HG02798 (cell line): ENCODE results near the gene SIDT1.
A peak's percentile ranks its signal among the peaks of the same experiment; 100 is the strongest.

Experiments
- ATAC-seq: cut with Tn5 transposase; IDR thresholded peaks from one replicate; pipeline ENCODE4 v1.9.1; 2021; ENCODE audit warnings: mild to moderate bottlenecking; ENCODE audit not compliant: unreplicated experiment, poor library complexity

SIDT1 gene

GRCh38 chr3:113589971-113590370, 57.6 kb downstream of the SIDT1 start:
- no peak for ATAC-seq

GRCh38 chr3:113590983-113591382, 58.6 kb downstream of the SIDT1 start:
- ATAC-seq, result no peak

- ATAC-seq, result no peak
Observed at GRCh38 chr3:113594066-113594465, 61.7 kb downstream of the SIDT1 start.

GRCh38 chr3:113597596-113598354, 65.4 kb downstream of the SIDT1 start:
- no peak for ATAC-seq

- ATAC-seq, result no peak
Observed at GRCh38 chr3:113600418-113601182, 68.2 kb downstream of the SIDT1 start.

- ATAC-seq, result no peak
Observed at GRCh38 chr3:113601240-113601639, 68.9 kb downstream of the SIDT1 start.

- no peak for ATAC-seq
Observed at GRCh38 chr3:113602256-113602655, 69.9 kb downstream of the SIDT1 start.

GRCh38 chr3:113602836-113603235, 70.5 kb downstream of the SIDT1 start:
- no peak for ATAC-seq

- ATAC-seq, result peak; percentile 99
Observed at GRCh38 chr3:113606539-113607218, 74.3 kb downstream of the SIDT1 start.

- ATAC-seq, result peak; percentile 19
Observed at GRCh38 chr3:113607219-113607596, 74.9 kb downstream of the SIDT1 start.

GRCh38 chr3:113614402-113614801, 82.0 kb downstream of the SIDT1 start:
- ATAC-seq, result no peak

GRCh38 chr3:113615976-113616375, 83.6 kb downstream of the SIDT1 start:
- no peak for ATAC-seq

- no peak for ATAC-seq
Observed at GRCh38 chr3:113617726-113618125, 85.4 kb downstream of the SIDT1 start.

- no peak for ATAC-seq
Observed at GRCh38 chr3:113620091-113620490, 87.7 kb downstream of the SIDT1 start.

- ATAC-seq, result no peak
Observed at GRCh38 chr3:113623324-113623723, 91.0 kb downstream of the SIDT1 start.

GRCh38 chr3:113623811-113624210, 91.5 kb downstream of the SIDT1 start:
- no peak for ATAC-seq

- ATAC-seq, result no peak
Observed at GRCh38 chr3:113625834-113626233, 93.5 kb downstream of the SIDT1 start.

GRCh38 chr3:113626503-113627371, 94.4 kb downstream of the SIDT1 start:
- ATAC-seq, result peak; percentile 58

- no peak for ATAC-seq
Observed at GRCh38 chr3:113628316-113628715, 96.0 kb downstream of the SIDT1 start.

GRCh38 chr3:113628788-113629187, 96.4 kb downstream of the SIDT1 start:
- ATAC-seq, result no peak
